SK-N-SH (cell line): ENCODE results near the gene ME3. TPM values are rescaled to one million over a fixed set of nuclear protein-coding genes. Genes with fewer than 3 reads are reported as not detected.

Experiments used
- CTCF ChIA-PET: fragments of 300-600, 350-600 bp; formaldehyde crosslinking; extraction: SDS; loops from one replicate; lab custom pipeline; 2021; lab: Yijun Ruan, JAX
- POLR2A ChIA-PET: fragments of 350-600 bp; sonication (Branson Sonifier 250); formaldehyde crosslinking; extraction: SDS; loops from one replicate; lab custom pipeline; 2020; ENCODE audit warnings: antibody characterized with exemption, inconsistent platforms; lab: Yijun Ruan, JAX
- DNase-seq: peaks from one replicate; pipeline ENCODE4 v3.0.0; 2012
- H2AFZ ChIP-seq: fragments of 200-600 bp; sonication (generic); 2 replicates; pipeline ENCODE4 v1.8.1; 2016; ENCODE audit warnings: antibody characterized with exemption, mild to moderate bottlenecking, low read depth
- H3F3A ChIP-seq: fragments of 200-600 bp; sonication (generic); replicated peaks from 2 replicates; pipeline ENCODE3; 2016; ENCODE audit warnings: antibody characterized with exemption, mild to moderate bottlenecking; ENCODE audit not compliant: insufficient read depth
- H3K27ac ChIP-seq, 2 experiments: fragments of 200-500 bp in 1 of 2; fragments of 200-600 bp in 1 of 2; sonication (Bioruptor generic) in 1 of 2; sonication (generic), shearing (Covaris generic) in 1 of 2; 2 replicates each; pipeline versions ENCODE4 v1.5.1 to v1.6.1; 2014 to 2016; ENCODE audit warnings: low read depth in 2 of 2, inconsistent platforms in 1 of 2, low read length in 1 of 2, mild to moderate bottlenecking in 1 of 2, mixed read lengths in 1 of 2
- H3K27me3 ChIP-seq: fragments of 200-600 bp; sonication (generic), shearing (Covaris generic); 2 replicates; pipeline ENCODE4 v1.6.1; 2016; ENCODE audit warnings: mixed run types; ENCODE audit not compliant: insufficient read depth
- H3K36me3 ChIP-seq, 2 experiments: fragments of 200-500 bp in 1 of 2; fragments of 200-600 bp in 1 of 2; sonication (Bioruptor generic) in 1 of 2; sonication (generic) in 1 of 2; replicated peaks in 1 of 2; 2 replicates each; pipeline versions ENCODE3 to v1.5.1; 2014 to 2016; ENCODE audit warnings: low read length in 1 of 2, mild to moderate bottlenecking in 1 of 2; ENCODE audit not compliant: insufficient read depth in 2 of 2, control insufficient read depth in 1 of 2
- H3K4me1 ChIP-seq, 2 experiments: fragments of 200-500 bp in 1 of 2; fragments of 200-600 bp in 1 of 2; sonication (Bioruptor generic) in 1 of 2; sonication (generic), shearing (Covaris generic) in 1 of 2; 2 replicates each; pipeline versions ENCODE4 v1.5.1 to v1.6.1; 2014 to 2016; ENCODE audit warnings: low read depth in 1 of 2, low read length in 1 of 2, mixed run types in 1 of 2; ENCODE audit not compliant: insufficient read depth in 2 of 2, control insufficient read depth in 1 of 2
- H3K4me2 ChIP-seq: fragments of 200-600 bp; sonication (generic), shearing (Covaris generic); 2 replicates; pipeline ENCODE4 v1.6.1; 2017; ENCODE audit warnings: mixed run types
- H3K4me3 ChIP-seq, 2 experiments: fragments of 200-500 bp in 1 of 2; fragments of 200-600 bp in 1 of 2; sonication (Bioruptor generic) in 1 of 2; sonication (generic), shearing (Covaris generic) in 1 of 2; 2 replicates each; pipeline versions ENCODE4 v1.5.1 to v1.8.1; 2014 to 2016; ENCODE audit warnings: low read depth in 2 of 2, inconsistent platforms in 1 of 2, low read length in 1 of 2, mild to moderate bottlenecking in 1 of 2, mixed read lengths in 1 of 2, moderate library complexity in 1 of 2
- H3K79me2 ChIP-seq: fragments of 200-600 bp; sonication (generic); 2 replicates; pipeline ENCODE4 v1.8.1; 2017; ENCODE audit warnings: mild to moderate bottlenecking; ENCODE audit not compliant: insufficient read depth
- H3K9ac ChIP-seq: fragments of 200-600 bp; sonication (generic); 2 replicates; pipeline ENCODE4 v1.6.1; 2017; ENCODE audit warnings: mixed run types
- H3K9me2 ChIP-seq: fragments of 200-600 bp; sonication (generic); 2 replicates; pipeline ENCODE4 v1.6.1; 2017; ENCODE audit warnings: mixed run types
- H3K9me3 ChIP-seq: fragments of 200-600 bp; sonication (generic); 2 replicates; pipeline ENCODE4 v1.6.1; 2017; ENCODE audit warnings: mixed run types, mild to moderate bottlenecking, moderate library complexity
- H4K20me1 ChIP-seq: fragments of 200-600 bp; sonication (generic); 2 replicates; pipeline ENCODE4 v1.6.1; 2017; ENCODE audit warnings: mild to moderate bottlenecking, mixed run types; ENCODE audit not compliant: insufficient read depth
- ELF1 ChIP-seq: IDR thresholded peaks from 2 replicates; pipeline ENCODE4 v1.4.0; 2012
- GABPA ChIP-seq: IDR thresholded peaks from 2 replicates; pipeline ENCODE4 v1.4.0; 2012; ENCODE audit warnings: low read depth, mild to moderate bottlenecking
- MEF2A ChIP-seq: IDR thresholded peaks from 2 replicates; pipeline ENCODE4 v1.4.0; 2012; ENCODE audit warnings: low read depth, borderline replicate concordance
- NFIC ChIP-seq: IDR thresholded peaks from 2 replicates; pipeline ENCODE4 v1.4.0; 2012; ENCODE audit warnings: borderline replicate concordance
- TAF1 ChIP-seq: IDR thresholded peaks from 2 replicates; pipeline ENCODE4 v1.6.1; 2012; ENCODE audit warnings: low read depth, mild to moderate bottlenecking, low read length, moderate library complexity, borderline replicate concordance
- WGBS: methylation state at CpG from one replicate; pipeline ENCODE4 v1.1.6; 2017; ENCODE audit warnings: low lambda C conversion rate; 5-methylcytosine and 5-hydroxymethylcytosine counted together
- polyA plus RNA-seq, 3 experiments: library from polyadenylated mRNA; depleted of rRNA; stranded (reverse); fragments of >200 nt; gene quantifications; 2 replicates each; pipeline ENCODE4 v1.2.3, GENCODE V29; 2012
- TF ChIP-seq, protein P1 (sequence below): IDR thresholded peaks from 2 replicates; pipeline ENCODE4; 2012
- TF ChIP-seq, protein P2 (sequence below): IDR thresholded peaks from 2 replicates; pipeline ENCODE4 v1.4.0; 2012; ENCODE audit warnings: low read depth, borderline replicate concordance

Gene ME3
- polyA plus RNA-seq, 1 of the 3 experiments (the other 2 are of a cell fraction): 22.0 TPM

DNA sequence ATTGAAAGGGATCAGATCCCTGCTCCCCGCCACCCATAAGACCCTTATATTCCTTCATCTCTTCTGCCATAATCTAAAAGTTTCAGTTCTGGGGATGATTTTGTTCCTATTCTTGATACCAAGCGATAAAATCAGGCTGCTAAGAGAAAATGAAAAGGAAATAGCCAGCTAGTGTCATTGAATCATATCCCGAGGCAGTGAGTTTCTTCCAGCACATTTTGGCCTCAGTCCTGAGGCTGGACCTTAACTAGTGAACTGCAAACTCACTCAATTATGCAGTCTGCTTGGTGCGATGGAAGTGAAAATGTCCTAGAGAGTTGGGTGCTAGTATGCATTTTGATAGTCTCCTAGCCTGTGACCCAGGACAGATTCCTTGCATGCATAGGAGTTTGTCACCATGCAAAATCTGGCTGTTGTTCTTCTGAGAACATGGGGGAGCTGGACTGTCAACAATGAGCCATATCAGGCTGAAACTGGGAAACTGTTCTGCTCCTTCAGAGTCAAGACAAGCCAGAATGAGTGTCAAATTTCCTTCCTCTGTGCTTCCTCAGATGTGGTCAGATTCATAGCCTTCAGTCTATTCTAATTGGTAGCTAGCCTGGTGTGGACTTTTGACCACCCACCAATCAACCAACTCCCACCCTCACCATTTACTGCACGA is 194.8 kb downstream of the ME3 start:
- Histone ChIP-seq H2AFZ (no peak overlapping the region), H3K36me3 (peaks cover 0 to 8% of the 10 kb centered on the region in 2 experiments), H3K4me1 (no peaks in the 10 kb centered on the region; a peak in 2 of 4 replicates), H3K9me2 (no peaks in the 10 kb centered on the region), H3K4me3 (no peak overlapping the region), H3K4me2 (peak overlapping the region; percentile 14; the same call in 1 of the 2 replicates), H4K20me1 (no peaks in the 10 kb centered on the region), H3K27me3 (no peaks in the 10 kb centered on the region), H3K9me3 (no peaks in the 10 kb centered on the region), H3K27ac (peak overlapping the region in 1 of 2 experiments; percentile 19; a peak in 2 of 4 replicates), H3F3A (peaks cover 7% of the 10 kb centered on the region), H3K79me2 (no peaks in the 10 kb centered on the region), H3K9ac (no peak overlapping the region)
- no peak for DNase-seq
- WGBS: 84% methylated on average over 5 of the region's 5 CpGs
- ChIA-PET POLR2A (no interaction called here), CTCF (no interaction called here)
- TF ChIP-seq, protein P1, sequence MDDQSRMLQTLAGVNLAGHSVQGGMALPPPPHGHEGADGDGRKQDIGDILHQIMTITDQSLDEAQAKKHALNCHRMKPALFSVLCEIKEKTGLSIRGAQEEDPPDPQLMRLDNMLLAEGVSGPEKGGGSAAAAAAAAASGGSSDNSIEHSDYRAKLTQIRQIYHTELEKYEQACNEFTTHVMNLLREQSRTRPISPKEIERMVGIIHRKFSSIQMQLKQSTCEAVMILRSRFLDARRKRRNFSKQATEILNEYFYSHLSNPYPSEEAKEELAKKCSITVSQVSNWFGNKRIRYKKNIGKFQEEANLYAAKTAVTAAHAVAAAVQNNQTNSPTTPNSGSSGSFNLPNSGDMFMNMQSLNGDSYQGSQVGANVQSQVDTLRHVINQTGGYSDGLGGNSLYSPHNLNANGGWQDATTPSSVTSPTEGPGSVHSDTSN: no peak
- TF ChIP-seq MEF2A: no peak

DNA sequence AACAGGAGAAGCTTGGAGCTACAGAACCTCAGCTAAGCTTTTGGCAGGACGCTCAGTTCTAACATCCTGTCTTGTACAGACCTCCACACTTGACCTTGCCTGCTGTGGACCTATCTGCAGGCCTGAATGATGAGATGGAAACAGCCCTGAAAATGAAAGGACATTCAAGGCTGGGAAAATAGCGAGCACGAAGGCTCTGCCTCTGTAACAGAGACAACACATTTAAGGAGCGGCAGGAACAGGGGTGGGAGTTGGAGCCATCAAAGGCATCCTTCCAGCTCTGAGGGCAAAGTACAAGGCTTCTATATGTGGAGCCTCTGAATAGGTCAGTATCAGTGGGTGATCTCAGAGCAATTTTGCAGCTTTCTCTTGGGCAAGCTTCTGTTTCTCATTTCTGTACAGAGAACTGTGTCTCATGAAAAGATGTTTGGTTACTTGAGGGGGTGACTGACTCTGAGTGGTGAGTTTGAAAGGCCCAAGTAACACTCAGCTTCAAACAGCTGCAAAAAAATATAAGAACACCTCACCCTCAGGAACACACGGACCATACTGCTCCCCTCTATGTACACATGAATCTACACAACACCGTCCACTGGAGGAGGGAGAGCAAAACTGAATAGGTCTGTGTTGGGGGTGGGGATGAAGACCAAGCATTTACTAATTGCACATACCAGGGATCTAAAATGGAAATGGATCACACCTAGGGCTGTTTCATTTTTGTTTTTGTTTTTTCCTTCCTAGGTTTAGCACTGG is 196.1 kb downstream of the ME3 start:
- WGBS: 93% methylated on average over 6 of the region's 6 CpGs
- ChIA-PET CTCF (no interaction called here), POLR2A (no interaction called here)
- Histone ChIP-seq H4K20me1 (no peaks in the 10 kb centered on the region), H3K79me2 (no peaks in the 10 kb centered on the region), H3K4me2 (no peak overlapping the region), H3K4me1 (no peaks in the 10 kb centered on the region; a peak in 1 of 4 replicates), H2AFZ (no peak overlapping the region), H3K9ac (no peak overlapping the region), H3K9me2 (no peaks in the 10 kb centered on the region), H3K36me3 (peaks cover 0 to 8% of the 10 kb centered on the region in 2 experiments), H3K4me3 (no peak overlapping the region), H3K27me3 (no peaks in the 10 kb centered on the region), H3F3A (peaks cover 7% of the 10 kb centered on the region), H3K27ac (no peak overlapping the region; a peak in 1 of 4 replicates), H3K9me3 (no peaks in the 10 kb centered on the region)
- no peak for DNase-seq
- no peak for TF ChIP-seq NFIC
- no peak for TF ChIP-seq ELF1
- no peak for TF ChIP-seq TAF1
- TF ChIP-seq, protein P2, sequence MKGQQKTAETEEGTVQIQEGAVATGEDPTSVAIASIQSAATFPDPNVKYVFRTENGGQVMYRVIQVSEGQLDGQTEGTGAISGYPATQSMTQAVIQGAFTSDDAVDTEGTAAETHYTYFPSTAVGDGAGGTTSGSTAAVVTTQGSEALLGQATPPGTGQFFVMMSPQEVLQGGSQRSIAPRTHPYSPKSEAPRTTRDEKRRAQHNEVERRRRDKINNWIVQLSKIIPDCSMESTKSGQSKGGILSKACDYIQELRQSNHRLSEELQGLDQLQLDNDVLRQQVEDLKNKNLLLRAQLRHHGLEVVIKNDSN: no peak

DNA sequence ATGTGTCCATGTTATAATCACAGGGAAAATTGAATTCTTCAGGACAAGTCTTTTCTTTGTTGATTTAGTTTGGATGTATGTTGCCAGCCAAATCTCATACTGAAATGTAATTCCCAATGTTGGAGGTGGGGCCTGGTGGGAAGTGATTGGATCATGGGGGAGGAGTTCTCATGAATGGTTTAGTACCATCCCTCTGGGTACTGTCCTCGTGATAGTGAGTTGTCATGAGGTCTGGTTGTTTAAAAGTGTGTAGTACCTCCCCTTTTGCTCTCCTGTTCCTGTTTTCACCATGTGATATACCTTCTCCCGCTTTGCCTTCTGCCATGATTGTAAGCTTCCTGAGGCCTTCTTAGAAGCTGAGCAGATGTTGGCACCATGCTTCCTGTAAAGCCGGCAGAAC is 197.4 kb downstream of the ME3 start:
- Histone ChIP-seq H3K4me3 (no peak overlapping the region), H3K36me3 (peaks cover 0 to 8% of the 10 kb centered on the region in 2 experiments), H3K9ac (no peak overlapping the region), H3K4me2 (no peak overlapping the region), H4K20me1 (no peaks in the 10 kb centered on the region), H3K79me2 (no peaks in the 10 kb centered on the region), H3K27me3 (no peaks in the 10 kb centered on the region), H3K27ac (peak overlapping the region in 1 of 2 experiments; percentile 62; a peak in 2 of 4 replicates), H3K9me3 (no peaks in the 10 kb centered on the region), H2AFZ (no peak overlapping the region), H3F3A (peaks cover 7% of the 10 kb centered on the region), H3K9me2 (no peaks in the 10 kb centered on the region), H3K4me1 (no peaks in the 10 kb centered on the region; a peak in 1 of 4 replicates)
- CTCF ChIA-PET: interaction anchor here (0.7 kb wide), 1 partner anchor 16 kb away, joined by 3 read pairs; no protein-coding TSS in a partner anchor
- POLR2A ChIA-PET: no interaction called here
- no peak for DNase-seq
- TF ChIP-seq GABPA: no peak
- WGBS: 95% methylated on average over 3 of the region's 3 CpGs
